ENCODE results near the gene PPP2R5C. TPM values are rescaled to one million over a fixed set of nuclear protein-coding genes. Genes with fewer than 3 reads are reported as not detected.

PPP2R5C gene
- total RNA-seq, 2 donors from 2014 or later, result 317 to 370 TPM

DNA sequence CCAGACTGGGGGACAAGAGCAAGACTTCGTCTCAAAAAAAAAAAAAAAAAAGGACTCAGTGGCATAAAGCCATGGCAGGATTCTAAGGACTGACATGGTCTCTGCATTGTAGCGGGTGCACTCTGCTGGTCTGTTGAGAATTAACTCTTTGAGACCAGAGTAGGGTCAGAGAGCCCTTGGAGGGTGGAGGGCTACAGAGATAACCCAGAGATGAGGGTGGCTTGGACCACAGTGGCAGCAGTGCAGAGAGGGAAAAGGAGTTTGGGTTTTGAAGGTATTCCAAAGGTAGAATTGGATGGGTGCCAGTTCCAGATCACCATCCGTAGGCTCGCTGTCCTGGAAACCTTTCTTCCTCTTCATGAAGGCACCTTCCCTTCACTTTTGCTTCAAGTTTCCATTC, 188.6 kb downstream of the PPP2R5C start:
- Mint-ChIP-seq H3K27me3 (ENCODE audit: low read depth) (peaks cover 18% of the 10 kb centered on the region), H3K4me1 (ENCODE audit: low read depth) (peaks cover 33% of the 10 kb centered on the region), H3K9me3 (no peaks in the 10 kb centered on the region), H3K4me3 (peak overlapping the region in 1 of 2 donors; percentile 98), H3K36me3 (ENCODE audit: insufficient read depth in 2 of 2) (peaks cover 0 to 4% of the 10 kb centered on the region in 2 donors), H3K27ac (no peak overlapping the region)
- DNase-seq (no peak), ATAC-seq (replicated peaks in 1 of 2) (no peak)

DNA sequence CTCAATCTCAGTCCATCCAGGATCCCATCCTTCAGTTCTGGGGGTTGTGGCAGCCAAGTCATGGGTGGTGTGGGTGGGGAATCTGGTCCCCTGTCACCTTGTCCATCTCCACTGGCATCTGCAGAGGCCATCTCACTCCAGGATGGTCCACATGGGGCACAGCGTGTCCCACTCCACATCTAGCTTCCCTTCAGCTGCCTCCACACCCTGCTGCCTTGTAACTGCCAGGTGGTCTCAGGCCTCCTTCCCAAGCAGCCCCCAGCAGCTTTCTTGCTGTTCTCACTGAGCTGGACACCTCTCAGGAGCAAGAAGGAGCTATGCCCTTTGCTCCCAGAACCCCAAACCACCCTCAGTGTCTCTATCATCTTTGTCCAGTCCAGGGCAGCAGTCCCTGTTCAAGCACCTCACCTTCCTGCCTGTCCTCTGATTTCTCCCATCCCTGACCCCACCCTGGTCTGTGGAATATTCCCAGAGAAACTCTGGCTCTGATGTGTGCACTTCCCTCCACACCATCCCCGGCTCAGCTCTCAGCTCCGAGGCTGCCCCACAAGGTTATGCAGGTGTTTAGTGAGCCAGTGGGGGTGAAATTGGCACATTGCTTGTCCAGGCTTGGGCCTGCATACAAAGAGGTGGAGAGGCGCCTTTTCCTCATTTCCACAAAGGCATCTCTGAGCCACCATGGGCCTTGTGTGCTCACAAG, 189.2 kb downstream of the PPP2R5C start:
- Mint-ChIP-seq H3K4me1 (ENCODE audit: low read depth) (peaks cover 33% of the 10 kb centered on the region), H3K27ac (no peak overlapping the region), H3K9me3 (no peaks in the 10 kb centered on the region), H3K27me3 (ENCODE audit: low read depth) (peaks cover 12% of the 10 kb centered on the region), H3K36me3 (ENCODE audit: insufficient read depth in 2 of 2) (peaks cover 0 to 4% of the 10 kb centered on the region in 2 donors), H3K4me3 (no peak overlapping the region)
- ATAC-seq (replicated peaks in 1 of 2), result no peak
- no peak for DNase-seq

DNA sequence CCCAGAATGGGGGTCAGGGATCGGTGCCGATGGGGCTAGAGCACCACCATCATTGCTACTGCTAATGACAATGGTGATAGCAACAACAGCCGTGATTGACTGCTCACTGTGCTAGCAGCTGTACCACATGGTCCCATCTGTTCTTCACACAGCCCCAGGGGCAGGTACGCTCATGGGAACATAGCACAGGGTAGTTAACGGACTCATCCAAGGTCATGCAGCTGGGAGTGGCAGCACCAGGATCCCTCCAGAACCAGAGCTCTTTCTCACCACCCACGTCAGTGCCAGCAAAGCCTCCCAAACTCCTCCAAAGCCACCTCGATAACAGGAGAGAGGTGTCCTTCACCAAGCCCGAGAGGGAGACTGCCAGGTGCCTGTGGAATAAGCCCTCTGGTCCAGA, 191.6 kb downstream of the PPP2R5C start:
- Mint-ChIP-seq H3K4me3 (no peak overlapping the region), H3K27ac (no peak overlapping the region), H3K27me3 (ENCODE audit: low read depth) (no peaks in the 10 kb centered on the region), H3K36me3 (ENCODE audit: insufficient read depth in 2 of 2) (peaks cover 0 to 2% of the 10 kb centered on the region in 2 donors), H3K4me1 (ENCODE audit: low read depth) (peaks cover 20% of the 10 kb centered on the region), H3K9me3 (no peaks in the 10 kb centered on the region)
- DNase-seq (no peak), ATAC-seq (replicated peaks in 1 of 2) (no peak)

DNA sequence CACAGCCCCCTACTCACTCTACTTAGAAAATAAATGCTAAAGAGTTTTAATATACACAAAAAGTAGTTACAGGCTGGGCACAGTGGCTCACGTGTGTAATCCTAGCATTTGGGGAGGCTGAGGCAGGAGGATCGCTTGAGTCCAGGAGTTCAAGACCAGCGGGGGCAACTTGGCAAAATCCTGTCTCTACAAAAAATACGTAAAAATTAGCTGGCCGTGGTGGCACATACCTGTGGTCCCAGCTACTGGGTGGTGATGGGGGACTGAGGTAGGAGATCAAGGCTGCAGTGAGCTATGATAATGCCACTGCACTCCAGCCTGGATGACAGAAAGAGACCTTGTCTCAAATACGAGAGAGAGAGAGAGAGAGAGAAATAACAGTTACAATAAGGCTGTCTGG, 193.0 kb downstream of the PPP2R5C start:
- Mint-ChIP-seq H3K27ac (no peak overlapping the region), H3K27me3 (ENCODE audit: low read depth) (no peaks in the 10 kb centered on the region), H3K9me3 (no peaks in the 10 kb centered on the region), H3K4me3 (no peak overlapping the region), H3K4me1 (ENCODE audit: low read depth) (peaks cover 7% of the 10 kb centered on the region), H3K36me3 (ENCODE audit: insufficient read depth in 2 of 2) (no peaks in the 10 kb centered on the region)
- no peak for ATAC-seq (replicated peaks in 1 of 2)
- DNase-seq, result no peak

DNA sequence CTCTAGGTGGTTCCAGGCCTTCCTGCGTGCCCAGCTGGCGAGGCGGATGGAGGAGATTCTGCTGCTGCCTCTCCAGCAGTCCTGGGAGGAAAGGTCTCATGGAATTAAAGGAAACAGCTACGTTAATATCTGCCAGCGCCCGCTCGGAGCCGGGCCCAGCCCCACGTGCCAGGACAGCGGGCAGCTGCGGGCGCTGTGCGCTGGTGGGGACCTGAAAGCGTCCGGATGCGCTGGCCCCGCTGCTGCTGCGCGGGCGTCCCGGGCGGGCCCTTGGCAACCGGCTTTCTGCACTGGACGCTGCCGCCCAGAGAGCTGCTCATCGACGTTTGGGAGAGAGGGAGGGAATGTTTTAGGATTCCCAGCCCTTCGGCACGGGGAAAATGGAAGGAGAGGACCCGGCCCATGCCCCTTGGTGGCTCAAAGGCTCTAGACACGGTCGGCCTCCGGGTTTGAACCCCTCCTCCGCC, 194.2 kb downstream of the PPP2R5C start:
- ATAC-seq (replicated peaks in 1 of 2) (no peak), DNase-seq (no peak)
- Mint-ChIP-seq H3K4me3 (no peak overlapping the region), H3K4me1 (ENCODE audit: low read depth) (peaks cover 8% of the 10 kb centered on the region), H3K9me3 (no peaks in the 10 kb centered on the region), H3K27me3 (ENCODE audit: low read depth) (no peaks in the 10 kb centered on the region), H3K27ac (no peak overlapping the region), H3K36me3 (ENCODE audit: insufficient read depth in 2 of 2) (no peaks in the 10 kb centered on the region)

DNA sequence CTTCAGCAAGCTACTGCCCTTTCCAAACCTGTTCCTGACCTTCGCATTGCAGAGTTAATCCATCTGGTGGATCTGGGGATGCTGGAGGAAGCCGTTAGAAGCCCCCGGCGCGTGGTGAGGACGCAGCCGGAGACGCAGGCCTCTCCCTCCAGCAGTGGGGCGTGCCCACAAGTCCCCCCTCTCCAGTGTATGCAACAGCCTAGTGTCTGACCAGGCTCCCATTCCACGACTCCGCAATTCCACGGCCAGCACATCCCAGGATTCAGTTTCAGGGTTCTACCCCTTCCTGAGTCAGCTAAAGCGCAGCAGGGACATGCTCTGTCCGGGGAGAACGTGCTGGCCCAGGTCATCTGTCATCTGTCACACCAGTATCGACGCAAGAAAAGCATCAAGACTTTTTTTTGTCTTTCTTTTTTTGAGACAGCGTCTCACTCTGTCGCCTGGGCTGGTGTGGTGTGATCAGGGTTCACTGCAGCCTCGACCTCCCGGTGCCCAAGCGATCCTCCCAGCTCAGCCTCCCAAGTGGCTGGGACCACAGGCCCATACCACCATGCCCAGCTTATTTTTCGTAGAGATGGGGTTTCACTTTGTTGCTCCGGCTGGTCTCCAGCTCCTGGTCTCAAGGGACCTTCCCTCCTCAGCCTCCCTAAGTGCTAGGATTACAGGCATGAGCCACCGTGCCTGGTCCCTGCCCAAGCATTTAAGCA, 194.8 kb downstream of the PPP2R5C start:
- ATAC-seq (replicated peaks in 1 of 2) (no peak), DNase-seq (no peak)
- Mint-ChIP-seq H3K9me3 (no peaks in the 10 kb centered on the region), H3K4me1 (ENCODE audit: low read depth) (peaks cover 14% of the 10 kb centered on the region), H3K36me3 (ENCODE audit: insufficient read depth in 2 of 2) (no peaks in the 10 kb centered on the region), H3K4me3 (no peak overlapping the region), H3K27me3 (ENCODE audit: low read depth) (no peaks in the 10 kb centered on the region), H3K27ac (no peak overlapping the region)

DNA sequence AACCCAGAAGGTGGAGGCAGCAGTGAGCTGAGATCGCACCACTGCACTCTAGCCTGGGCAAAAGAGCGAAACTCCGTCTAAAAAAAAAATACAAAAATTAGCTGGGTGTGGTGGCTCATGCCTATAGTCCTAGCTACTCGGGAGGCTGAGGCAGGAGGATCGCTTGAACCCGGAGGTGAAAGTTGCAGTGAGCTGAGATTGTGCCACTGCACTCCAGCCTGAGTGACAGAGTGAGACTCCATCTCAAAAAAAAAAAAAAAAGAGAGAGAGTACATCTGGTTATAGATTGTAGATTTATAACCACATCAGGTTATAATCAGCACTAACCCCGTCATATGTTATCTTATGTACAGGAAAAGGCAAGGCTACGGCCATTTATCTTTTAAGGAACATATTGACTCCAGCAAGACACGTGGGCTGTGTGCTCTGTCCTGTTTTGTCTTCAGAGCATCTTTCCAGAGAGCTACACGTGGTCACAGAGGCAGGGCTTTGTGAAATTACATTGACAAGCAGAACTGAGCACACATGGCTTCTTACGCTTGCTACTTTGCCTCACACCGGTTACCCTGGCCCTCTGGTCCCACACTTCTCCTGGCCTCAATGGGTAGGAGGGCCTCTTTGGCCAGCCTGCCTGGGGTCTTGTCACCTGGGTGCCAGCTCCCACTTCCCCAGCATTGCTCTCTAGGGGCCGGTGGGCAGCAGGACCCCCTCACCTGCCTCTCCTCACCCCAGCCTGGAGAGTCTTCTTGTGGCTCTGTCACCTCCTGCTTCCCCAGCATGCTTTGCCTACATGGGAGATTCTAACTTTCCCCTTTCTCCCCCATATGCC, 196.1 kb downstream of the PPP2R5C start:
- Mint-ChIP-seq H3K36me3 (ENCODE audit: insufficient read depth in 2 of 2) (no peaks in the 10 kb centered on the region), H3K27me3 (ENCODE audit: low read depth) (no peaks in the 10 kb centered on the region), H3K4me1 (ENCODE audit: low read depth) (peaks cover 16% of the 10 kb centered on the region), H3K9me3 (no peaks in the 10 kb centered on the region), H3K4me3 (no peak overlapping the region), H3K27ac (no peak overlapping the region)
- no peak for ATAC-seq (replicated peaks in 1 of 2)
- no peak for DNase-seq

DNA sequence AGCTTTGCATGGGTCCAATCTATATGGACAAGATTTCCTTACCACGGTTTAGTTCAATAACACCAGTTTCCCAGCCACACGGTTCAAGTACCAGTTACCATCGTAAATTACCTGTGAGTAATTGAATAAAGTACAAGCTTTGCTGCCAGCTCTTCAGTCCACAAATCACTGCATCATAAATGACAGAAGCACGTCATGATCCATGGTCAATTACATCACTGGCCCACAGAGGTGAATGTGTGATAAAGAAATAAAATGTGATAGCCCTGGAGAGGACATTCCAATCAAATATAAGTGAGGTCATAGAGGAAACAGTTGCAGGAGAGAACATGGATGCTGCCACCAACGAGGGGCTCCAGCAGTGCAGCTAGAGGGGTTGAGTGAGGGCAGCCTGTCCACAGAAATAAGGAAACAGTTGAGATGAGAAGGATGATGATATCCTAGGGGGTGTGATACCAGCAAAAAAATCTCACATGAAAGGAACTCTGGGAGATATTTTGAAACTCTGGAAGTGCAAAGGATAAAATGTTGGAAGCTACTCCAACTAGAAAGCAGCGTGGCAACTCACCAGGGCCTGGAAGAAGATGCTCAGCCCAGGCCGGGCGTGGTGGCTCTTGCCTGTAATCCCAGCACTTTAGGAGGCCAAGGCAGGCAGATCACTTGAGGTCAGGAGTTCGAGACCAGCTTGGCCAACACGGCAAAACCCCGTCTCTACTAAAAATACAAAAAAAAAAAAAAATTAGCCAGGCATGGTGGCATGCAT, 197.1 kb downstream of the PPP2R5C start:
- no peak for DNase-seq
- no peaks in the 10 kb centered on the region for H3K36me3 Mint-ChIP-seq (ENCODE audit: insufficient read depth in 2 of 2)
- H3K27ac Mint-ChIP-seq, result no peak overlapping the region
- peaks cover 16% of the 10 kb centered on the region for H3K4me1 Mint-ChIP-seq (ENCODE audit: low read depth)
- H3K4me3 Mint-ChIP-seq, result no peak overlapping the region
- no peak for ATAC-seq (replicated peaks in 1 of 2)
- no peaks in the 10 kb centered on the region for H3K27me3 Mint-ChIP-seq (ENCODE audit: low read depth)
- no peaks in the 10 kb centered on the region for H3K9me3 Mint-ChIP-seq

DNA sequence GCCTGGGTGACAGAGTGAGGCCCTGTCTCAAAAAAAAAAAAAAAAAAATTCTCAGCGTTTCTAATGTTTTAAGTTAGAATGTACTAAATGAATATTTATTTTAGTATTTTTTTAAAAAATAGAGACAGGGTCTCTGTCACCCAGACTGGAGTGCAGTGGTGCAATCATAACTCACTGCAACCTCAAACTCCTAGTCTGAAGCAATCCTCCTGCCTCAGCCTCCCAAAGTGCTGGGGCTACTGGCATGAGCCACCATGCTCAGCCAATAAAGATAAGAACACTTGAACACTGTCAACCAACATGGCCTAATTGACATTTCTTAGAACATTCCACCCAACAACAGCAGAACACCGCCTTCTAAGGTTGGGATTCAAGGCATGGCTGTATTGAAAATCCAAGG, 197.8 kb downstream of the PPP2R5C start:
- Mint-ChIP-seq H3K9me3 (no peaks in the 10 kb centered on the region), H3K27me3 (ENCODE audit: low read depth) (no peaks in the 10 kb centered on the region), H3K4me1 (ENCODE audit: low read depth) (peaks cover 22% of the 10 kb centered on the region), H3K4me3 (peak overlapping the region in 1 of 2 donors; percentile 31), H3K36me3 (ENCODE audit: insufficient read depth in 2 of 2) (no peaks in the 10 kb centered on the region), H3K27ac (no peak overlapping the region)
- ATAC-seq (replicated peaks in 1 of 2) (no peak), DNase-seq (no peak)

DNA sequence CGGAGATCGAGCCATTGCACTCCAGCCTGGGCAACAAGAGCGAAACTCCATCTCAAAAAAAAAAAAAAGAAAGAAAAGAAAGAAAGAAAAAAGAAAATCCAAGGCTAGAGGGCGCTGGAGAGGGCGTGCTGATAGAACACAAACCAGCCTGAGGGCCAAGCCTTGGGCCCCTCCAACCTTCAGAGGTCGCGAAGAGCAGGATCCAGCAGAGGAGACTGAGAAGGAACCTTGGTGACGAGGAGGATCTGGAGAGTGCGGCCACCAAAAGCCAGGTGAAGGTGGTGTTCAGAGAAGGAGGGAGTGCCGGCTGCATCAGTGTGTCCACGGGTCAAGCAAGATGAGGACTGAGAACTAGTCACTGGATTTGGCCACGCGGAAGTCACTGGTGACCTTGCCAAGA, 198.7 kb downstream of the PPP2R5C start:
- Mint-ChIP-seq H3K36me3 (ENCODE audit: insufficient read depth in 2 of 2) (peaks cover 1 to 2% of the 10 kb centered on the region in 2 donors), H3K9me3 (no peaks in the 10 kb centered on the region), H3K27ac (no peak overlapping the region), H3K27me3 (ENCODE audit: low read depth) (no peaks in the 10 kb centered on the region), H3K4me3 (no peak overlapping the region), H3K4me1 (ENCODE audit: low read depth) (peaks cover 23% of the 10 kb centered on the region)
- DNase-seq (peak; percentile 47 to 62), ATAC-seq (replicated peaks in 1 of 2) (no peak)

DNA sequence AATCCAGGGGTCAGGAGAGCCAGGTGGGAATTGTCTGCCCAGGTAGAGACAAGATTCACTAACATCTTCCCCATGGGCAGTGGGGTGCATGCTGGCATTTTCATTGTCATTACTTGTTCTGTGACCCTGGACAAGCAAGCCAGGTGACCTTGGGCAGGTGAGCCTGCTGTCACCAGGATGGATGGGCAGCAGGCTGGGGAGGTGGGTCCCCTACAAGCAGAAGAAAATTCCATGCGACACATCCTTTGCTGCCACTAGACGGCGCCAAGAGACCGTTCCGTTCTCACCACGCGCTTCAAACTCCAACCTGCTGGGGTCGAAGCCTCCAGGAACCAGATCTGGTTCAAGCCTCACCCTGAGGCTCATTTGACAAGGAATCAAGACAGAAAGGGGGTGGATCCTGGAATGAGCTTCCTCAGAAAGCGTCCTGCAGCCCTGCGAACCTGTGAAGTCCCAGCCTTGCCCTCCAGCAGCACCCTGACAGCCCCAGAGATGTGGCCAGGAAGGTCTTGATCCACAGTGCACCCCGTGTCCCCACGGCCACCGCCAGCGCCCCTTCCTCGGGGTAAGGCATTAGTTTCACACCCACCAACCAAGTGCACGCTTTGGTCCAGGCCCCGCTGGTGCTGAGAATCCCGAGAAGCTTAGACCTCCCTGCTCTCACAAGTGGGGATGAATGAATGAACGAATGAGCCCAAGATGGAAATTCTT, 199.7 kb downstream of the PPP2R5C start:
- Mint-ChIP-seq H3K4me3 (no peak overlapping the region), H3K9me3 (no peaks in the 10 kb centered on the region), H3K27me3 (ENCODE audit: low read depth) (no peaks in the 10 kb centered on the region), H3K27ac (no peak overlapping the region), H3K4me1 (ENCODE audit: low read depth) (peaks cover 30% of the 10 kb centered on the region), H3K36me3 (ENCODE audit: insufficient read depth in 2 of 2) (peaks cover 1 to 2% of the 10 kb centered on the region in 2 donors)
- DNase-seq (peak; percentile 77 to 80), ATAC-seq (replicated peaks in 1 of 2) (peak; percentile 12 to 26)

Measured in activated T-cell treated with anti-CD3 and anti-CD28 coated beads, Interleukin-2, amount 50 U/mL, for 72 hours (primary cell).